GOT3 (cell line): ENCODE data around the gene DNAH17.
"Not testable (repeated sequence)": the region's sequence is repeated elsewhere in the genome, so short reads cannot be mapped to it uniquely, and the experiment has no call there.

Experiments
- DNase-seq: peaks from one replicate; lab custom pipeline; 2025; ENCODE audit warnings: mixed read lengths; lab: John Stamatoyannopoulos, UW

The DNAH17 gene

DNA sequence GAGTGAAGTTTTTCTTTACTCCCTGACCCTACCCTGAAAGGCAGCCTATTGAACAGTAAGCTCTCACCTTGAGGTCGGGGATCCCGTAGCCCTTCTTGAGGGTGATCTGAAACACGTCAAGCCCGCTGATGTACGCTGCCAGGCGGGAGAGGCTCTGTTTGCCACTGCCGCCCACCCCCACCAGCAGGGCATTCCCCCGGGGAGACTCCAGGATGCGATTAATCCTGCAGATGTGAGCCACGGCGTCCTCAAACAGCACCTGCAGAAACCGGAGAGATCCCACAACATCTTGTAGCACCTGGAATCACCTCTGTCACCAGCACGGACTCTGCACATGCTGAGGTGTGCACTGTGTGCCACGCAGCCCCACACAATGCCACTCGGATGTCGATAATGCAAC, 102.0 kb downstream of the DNAH17 start:
- no peak for DNase-seq

DNA sequence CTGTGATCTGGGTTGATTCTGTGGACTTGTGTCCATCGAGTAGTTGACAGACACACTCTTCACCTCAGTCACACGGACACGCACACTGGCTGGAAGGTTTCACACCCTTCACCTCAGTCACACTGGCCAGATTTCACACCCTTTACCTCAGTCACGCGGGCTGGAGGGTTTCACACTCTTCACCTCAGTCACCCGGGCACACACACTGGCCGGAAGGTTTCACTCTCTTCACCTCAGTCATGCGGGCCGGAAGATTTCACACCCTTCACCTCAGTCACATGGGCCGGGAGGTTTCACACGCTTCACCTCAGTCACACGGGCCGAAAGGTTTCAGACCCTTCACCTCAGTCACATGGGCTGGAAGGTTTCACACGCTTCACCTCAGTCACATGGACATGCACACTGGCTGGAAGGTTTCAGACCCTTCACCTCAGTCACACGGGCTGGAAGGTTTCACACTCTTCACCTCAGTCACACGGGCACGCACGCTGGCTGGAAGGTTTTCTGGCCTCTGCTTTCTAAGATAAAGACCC, 102.5 kb downstream of the DNAH17 start:
- DNase-seq: no peak

- DNase-seq: no peak
Observed at GRCh38 chr17:78473951-78474613, 103.1 kb downstream of the DNAH17 start.

DNA sequence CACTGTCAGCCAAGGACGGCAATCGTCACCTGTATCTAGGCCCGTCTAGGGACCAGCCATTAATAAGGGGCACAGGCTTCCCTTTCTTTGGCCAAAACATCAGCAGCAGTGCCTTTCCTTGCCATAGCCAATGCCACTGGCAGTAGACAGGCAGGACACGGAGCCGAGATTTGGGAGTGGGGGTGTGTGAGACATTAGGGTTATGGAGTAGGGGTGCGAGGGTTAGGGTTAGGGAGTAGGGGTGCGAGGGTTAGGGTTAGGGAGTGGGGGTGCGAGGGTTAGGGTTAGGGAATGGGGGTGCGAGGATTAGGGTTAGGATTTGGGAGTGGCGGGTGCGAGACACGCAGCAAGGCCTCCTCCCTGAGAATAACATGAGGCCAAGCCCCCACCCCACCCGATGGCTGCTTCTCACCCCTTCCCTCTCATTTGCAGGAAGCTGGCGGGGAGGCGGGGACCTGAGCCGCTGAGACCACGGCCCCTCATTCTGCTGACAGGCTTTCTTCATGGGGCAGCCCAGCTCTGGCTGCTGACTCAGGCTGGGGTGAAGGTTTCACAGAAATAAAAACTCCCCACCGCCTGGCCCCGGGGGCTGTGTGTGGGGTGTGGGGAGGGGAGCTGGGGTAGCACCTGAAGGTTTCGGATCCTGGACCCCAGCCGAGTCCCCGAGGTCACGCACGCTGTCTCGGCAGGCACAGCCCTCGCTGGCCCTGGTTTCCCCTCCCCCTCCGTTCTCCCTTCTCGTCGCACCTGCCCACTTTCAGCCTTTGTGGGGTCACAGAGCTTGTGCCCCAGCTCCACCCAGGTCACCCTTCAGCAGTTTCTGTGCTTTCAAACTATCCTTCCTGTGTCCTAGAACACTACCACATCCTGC, 104.9 kb downstream of the DNAH17 start:
- no peak for DNase-seq

DNA sequence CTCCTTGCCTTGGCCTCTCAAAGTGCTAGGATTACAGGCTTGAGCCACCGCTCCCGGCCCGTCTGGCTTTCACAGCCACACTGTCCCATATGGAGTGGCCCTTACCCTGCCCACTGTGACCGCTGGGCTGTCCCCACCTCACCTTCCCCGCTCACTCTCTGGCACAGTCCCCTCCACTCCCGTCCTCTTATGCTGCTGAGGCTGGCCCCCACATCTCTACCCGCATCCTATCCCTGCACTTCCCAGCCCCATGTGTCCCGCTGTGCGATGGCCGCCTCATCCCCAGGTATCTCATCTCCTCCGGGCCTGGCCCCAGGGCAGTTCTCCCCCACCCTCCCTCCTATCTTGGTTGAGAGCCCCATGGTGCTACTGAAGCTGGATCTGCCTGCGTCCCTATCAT, 105.6 kb downstream of the DNAH17 start:
- no peak for DNase-seq

DNA sequence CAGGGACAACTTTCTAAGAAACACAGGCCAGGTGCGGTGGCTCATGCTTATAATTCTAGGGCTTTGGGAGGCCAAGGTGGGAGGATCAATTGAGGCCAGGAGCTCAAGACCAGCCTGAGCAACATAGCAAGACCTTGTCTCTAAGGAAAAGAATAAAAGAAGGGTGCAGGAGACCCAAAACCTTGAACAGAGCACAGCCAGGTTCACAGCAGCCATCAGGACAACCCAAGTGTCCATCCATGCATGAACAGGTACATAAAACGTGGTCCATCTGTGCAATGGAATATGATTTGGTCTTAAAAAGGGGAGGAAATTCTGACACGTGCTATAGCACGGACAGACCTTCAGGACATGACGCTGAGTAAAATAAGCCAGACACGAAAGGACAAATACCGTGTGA, 107.8 kb downstream of the DNAH17 start:
- DNase-seq: no peak

GRCh38 chr17:78468366-78468765, 108.8 kb downstream of the DNAH17 start:
- no peak for DNase-seq

DNA sequence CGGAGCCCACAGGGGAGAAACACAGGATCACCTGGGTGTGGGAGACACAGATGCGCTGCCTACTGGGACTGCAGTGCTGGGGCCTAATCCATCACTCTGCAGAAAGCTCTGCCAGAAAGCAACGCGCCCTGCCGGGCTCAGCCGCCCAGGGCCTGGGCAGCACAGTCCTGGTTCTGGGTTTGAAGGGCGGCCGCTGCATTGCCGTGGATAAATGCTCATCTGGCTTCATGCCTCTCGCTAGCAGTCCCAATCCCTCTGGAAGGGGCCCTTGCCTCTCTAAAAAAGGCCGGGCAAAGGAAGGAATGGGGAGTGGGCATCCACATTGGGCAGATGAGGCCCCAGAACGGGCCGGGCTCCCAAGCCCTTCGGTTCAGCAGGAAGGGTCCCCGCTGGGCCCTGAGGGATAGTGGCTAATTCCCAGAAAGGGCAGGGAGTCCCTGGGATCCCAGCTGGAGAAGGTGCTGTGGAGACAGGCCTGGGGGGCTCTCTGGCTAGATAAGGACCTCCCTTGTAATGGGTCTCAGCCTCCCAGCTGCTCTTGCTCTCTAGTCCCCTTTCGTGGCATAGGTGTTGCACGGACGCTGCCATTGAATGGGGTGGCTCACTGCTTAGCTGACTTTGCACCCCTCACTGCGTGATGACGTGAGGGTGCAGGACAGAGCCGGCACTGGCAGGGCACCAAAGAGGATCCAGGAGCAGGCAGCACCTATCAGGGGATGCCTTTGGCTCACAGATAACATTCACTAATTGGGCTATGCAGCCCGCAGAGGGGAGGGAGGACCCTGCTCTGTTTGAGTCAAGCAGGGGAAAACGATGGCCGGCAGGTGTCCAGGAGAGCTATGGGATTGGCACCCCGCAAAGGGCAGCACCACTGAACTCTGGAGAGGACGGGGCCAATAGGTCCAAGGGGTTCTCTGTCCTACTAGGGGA, 110.1 kb downstream of the DNAH17 start:
- DNase-seq: no peak

DNA sequence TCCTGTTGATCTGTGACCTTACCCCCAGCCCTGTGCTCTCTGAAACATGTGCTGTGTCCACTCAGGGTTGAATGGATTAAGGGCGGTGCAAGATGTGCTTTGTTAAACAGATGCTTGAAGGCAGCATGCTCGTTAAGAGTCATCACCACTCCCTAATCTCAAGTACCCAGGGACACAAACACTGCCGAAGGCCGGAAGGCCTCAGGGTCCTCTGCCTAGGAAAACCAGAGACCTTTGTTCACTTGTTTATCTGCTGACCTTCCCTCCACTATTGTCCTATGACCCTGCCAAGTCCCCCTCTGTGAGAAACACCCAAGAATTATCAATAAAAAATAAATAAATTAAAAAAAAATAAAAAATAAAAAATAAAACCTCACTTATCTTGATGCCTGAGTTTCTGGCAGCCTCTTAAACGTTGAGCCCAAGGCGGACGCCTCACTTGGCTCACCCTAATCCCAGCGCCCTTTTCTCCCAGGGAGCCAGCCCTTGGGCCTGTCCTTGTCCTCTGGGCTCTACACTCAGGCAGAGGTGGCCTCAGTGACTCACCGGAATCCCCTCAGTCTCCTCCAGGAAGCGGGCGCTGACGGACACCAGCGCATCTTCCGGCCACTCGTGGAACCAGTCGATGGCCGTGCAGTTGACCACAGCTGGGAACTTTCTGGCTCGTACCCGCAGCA, 110.9 kb downstream of the DNAH17 start:
- not testable (repeated sequence) for DNase-seq

- DNase-seq: no peak
Observed at GRCh38 chr17:78462148-78462547, 115.0 kb downstream of the DNAH17 start.

DNA sequence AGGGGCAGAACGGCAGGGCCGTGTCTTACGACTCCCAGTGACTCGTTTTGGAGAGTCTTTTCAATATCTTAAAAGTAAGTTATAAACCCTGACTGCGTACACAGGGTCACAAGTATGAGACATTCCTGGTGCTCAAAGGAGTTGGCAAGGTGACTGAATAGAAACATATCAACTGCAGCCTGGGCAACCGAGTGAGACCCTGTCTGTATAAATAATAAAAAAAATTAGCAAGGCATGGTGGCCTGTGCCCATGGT, 115.5 kb downstream of the DNAH17 start:
- DNase-seq: no peak

DNA sequence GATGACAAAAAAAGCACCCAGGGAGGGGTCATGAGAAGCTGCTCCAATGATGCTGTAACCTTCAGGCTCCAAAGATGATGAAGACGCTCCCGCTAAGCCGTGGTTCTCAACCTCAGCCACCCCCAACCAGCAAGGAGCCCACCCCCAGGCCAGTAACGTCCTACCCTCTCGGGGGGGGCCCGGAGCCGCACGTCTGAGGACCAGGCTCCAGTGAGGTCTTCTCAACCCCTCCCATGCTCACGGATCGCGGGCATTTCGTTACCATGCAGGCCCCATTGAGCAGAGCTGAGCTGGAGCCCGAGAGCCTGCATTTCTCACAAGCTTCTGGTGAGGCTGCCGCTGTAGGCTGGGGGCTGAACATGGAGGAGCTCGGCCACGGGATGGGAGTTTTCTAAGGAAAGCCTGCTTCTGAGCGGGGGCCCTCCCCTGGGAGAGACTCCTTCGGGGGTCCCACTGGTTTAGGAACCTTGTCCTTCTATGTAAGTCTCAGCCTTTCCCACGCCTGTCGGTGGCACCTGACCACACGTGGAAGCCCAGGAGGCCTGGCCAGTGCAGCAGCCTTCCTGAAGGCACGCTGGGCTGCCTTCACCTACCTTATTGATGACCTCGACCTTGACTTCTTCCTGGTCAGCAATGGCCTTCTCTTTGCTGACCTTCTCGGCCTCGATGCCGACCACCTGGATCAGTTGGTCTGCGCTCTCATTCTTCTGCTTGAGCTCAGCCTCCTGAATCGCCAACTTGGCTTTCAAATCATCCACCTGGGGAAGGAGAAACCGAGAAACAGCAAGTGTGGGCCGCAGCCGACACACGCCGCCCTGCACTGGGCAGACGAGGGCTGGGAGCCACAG, 116.0 kb downstream of the DNAH17 start:
- no peak for DNase-seq

DNA sequence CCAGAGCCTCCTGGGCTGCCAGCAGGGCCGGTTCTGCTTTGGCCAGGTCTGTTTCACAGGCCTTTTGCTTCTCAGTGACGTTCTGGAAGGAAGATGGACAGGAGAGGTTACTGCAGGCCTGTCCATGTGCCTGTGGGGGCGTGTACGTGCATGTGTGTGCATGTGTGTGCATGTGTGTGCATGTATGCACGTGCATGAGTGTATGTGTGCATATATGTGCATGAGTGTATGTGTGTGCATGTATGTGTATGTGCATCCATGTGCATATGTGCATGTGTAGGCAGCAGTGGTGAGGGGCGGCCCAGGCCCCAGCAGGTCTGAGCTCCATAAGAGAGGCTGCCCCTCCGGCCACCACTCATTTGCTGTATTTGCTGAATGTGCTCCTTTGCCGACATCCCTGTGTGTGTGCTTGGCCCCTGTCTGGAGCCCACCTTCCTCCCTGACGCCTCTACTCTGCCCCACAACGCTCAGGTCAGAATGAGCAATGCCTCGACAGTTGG, 117.0 kb downstream of the DNAH17 start:
- no peak for DNase-seq

DNA sequence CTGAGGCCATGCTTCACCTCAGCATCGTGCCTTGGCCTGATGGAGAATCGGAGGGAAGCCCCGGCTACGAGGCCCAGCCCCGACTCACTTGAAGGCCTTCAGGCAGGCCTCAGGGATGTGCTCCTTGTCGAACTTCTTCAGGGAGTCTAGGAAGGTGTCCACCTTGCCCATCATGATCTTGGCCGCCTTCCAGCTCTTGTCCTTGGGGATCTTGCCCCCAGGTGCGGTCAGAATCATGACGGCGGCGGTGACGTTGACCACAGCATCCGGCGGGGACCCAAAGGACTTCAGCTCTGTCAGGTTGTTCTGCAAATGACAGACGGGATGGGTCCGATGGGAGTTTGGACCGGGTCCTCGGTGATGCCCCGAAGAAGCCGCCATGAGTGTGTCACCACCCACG, 117.5 kb downstream of the DNAH17 start:
- no peak for DNase-seq

DNA sequence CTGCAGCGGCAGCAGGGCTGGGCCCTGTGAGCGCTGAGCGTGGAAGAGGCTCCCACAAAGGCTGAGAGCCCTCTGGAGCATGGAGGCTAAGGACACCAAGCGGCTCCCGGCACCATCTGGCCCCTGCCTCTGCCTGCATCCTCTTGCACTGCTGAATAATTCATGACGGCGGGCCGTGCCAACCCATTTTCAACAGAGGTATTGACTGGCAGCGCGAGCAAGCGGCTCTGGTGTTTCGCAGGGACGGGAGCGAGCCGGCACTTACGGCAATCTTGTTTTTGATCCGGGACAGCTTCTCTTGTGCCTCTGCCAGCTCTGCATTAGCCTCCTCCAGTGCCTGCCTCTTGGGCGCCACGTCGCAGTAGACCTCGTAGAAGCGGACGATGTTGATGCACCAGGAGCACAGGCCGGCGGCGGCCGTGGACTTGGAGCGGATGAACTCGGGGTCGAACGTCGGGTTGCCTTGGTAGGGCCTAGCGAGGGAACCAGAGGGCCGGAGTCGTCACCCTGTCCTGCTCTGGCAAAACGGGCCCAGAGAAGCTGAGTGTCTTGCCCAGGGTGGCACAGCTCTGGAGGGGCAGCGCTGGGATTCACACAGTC, 118.4 kb downstream of the DNAH17 start:
- DNase-seq: no peak

- no peak for DNase-seq
Observed at GRCh38 chr17:78458091-78458490, 119.1 kb downstream of the DNAH17 start.

DNA sequence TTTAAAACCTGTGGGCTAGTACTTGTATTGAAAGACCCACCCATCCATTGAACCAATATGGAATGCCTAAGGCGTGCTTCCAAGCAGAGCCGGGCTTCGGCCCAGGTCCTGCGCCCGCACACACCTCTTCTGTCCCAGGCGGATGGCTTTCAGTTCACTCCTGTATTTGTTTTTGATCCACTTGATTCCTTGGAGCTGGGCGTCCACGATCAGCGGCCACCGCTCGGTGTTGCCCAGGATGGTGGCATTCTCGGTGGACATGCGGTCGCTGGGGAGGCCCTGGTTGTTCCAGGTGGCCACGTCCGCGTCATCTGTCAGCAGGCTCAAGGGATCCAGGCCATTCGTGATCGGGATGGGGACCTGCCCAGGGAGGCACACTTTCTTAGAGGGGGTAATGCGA, 122.8 kb downstream of the DNAH17 start:
- DNase-seq: no peak

GRCh38 chr17:78451753-78452152, 125.4 kb downstream of the DNAH17 start:
- no peak for DNase-seq

DNA sequence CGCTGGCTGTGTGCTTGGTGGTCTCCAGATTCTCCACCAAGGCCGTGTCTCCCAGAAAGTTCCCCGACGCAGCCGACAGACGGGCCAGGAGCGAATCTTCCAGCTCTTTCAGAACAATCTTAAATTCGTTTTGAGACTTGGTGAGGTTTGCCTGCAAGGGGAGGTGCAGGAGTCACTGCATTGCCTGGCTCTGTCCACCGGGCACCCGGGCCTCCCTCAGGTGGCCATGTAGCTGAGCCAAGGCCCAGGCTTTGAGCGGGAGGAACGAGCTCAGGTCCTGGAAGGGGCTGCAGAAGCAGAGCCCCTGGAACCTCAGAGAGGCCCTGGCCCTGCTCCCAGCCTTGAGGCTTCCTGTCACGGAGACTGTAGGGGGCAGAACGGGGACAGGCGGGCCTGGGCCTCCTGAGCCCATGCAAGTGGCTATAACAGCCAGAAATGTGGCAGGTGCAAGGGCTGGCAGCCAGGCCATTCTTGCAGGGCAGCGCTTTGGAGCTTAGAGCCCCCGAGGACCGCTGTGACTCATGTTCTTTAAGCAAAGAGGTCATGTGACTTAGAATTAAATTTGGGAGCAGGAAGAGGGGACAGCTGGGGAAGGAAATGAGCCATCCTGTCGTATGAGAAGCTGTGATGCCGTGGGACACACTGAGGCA, 126.4 kb downstream of the DNAH17 start:
- DNase-seq: no peak
